ENCODE results near the gene SVEP1. TPM values are rescaled to one million over a fixed set of nuclear protein-coding genes. Genes with fewer than 3 reads are reported as not detected.
"Not testable (repeated sequence)": the region's sequence is repeated elsewhere in the genome, so short reads cannot be mapped to it uniquely, and the experiment has no call there.

Gene SVEP1
- total RNA-seq, 1 donor from 2014 or later = 0.56 TPM

DNA sequence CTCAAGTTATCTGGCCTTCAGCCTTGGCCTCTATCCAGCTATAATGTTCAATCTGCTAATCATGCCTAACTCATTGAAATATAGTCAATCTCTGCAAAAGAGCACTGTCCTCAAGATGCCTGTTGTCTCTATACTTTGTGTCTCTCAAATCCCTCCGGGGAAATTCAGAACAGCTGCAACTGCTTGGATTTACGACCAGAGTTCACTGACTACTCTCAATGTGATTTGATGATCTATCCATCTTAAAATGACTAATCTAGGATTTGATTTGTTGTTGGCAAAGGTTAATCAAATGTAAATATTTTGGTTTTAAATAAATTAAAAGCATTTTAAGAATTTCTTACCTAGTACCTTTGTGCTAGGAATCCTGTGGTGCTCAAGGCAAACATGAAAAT, 40.9 kb downstream of the SVEP1 start:
- H3K4me2 ChIP-seq = no peak overlapping the region
- H3K4me1 Mint-ChIP-seq = no peaks in the 10 kb centered on the region
- H3K4me3 ChIP-seq = no peak overlapping the region

DNA sequence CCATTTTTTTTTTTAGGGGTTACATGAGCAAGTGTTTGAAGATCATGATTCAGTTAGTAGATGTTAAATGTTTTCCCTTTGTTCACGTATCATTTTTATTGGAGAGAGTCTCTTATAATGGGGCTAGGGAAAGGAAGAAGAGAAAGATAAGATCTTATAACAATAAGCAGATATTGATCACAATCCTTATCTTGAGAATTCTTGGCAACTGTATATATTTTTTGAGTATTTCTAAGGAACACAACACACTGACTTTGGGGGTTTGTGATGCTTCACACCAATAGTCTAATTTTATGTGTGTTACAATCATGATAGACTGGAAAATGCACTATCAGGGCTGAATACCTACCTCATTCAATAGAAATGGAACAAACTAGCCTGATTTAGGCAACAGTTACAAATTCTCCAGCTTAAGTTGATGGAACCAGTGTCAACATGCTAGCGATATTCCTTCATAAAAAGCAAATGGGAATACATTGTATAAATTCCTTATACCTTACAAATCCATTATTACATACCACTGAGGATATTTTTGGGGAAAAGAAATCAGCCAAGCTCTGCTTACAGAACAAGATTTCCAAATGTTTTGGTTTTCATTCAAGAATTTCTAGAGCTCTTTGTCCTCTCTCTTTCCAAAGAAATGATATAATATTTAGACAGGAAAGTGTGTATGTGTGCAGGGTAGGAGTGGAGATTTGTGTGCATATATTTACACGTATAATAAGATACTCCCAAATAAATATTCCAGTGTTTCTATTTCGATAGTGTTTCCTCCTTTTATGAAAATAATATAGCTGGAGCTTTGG, 41.5 kb downstream of the SVEP1 start:
- Mint-ChIP-seq H3K27ac (no peak overlapping the region), H3K9me3 (peaks cover 3% of the 10 kb centered on the region), H3K4me1 (no peaks in the 10 kb centered on the region), H3K4me3 (no peak overlapping the region), H3K27me3 (ENCODE audit: insufficient read depth, low read depth) (no peaks in the 10 kb centered on the region), H3K36me3 (no peaks in the 10 kb centered on the region)
- Histone ChIP-seq H3K79me2 (ENCODE audit: low read depth) (no peaks in the 10 kb centered on the region), H3K36me3 (no peaks in the 10 kb centered on the region), H3K4me3 (no peak overlapping the region), H3K4me2 (no peak overlapping the region), H3K9me3 (ENCODE audit: low read depth) (no peaks in the 10 kb centered on the region), H4K20me1 (ENCODE audit: low read depth) (no peaks in the 10 kb centered on the region), H3K4me1 (no peaks in the 10 kb centered on the region), H3K27ac (no peak overlapping the region), H3F3A (ENCODE audit: low read depth) (no peaks in the 10 kb centered on the region), H3K27me3 (no peaks in the 10 kb centered on the region), H3K9ac (no peak overlapping the region), H2AFZ (replicated peaks) (no peak overlapping the region)
- TF ChIP-seq, protein P1, sequence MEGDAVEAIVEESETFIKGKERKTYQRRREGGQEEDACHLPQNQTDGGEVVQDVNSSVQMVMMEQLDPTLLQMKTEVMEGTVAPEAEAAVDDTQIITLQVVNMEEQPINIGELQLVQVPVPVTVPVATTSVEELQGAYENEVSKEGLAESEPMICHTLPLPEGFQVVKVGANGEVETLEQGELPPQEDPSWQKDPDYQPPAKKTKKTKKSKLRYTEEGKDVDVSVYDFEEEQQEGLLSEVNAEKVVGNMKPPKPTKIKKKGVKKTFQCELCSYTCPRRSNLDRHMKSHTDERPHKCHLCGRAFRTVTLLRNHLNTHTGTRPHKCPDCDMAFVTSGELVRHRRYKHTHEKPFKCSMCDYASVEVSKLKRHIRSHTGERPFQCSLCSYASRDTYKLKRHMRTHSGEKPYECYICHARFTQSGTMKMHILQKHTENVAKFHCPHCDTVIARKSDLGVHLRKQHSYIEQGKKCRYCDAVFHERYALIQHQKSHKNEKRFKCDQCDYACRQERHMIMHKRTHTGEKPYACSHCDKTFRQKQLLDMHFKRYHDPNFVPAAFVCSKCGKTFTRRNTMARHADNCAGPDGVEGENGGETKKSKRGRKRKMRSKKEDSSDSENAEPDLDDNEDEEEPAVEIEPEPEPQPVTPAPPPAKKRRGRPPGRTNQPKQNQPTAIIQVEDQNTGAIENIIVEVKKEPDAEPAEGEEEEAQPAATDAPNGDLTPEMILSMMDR (IDR thresholded peaks at IDR 0.05) = no peak
- no peak for TF ChIP-seq EZH2 (IDR thresholded peaks at IDR 0.05)
- no peak for TF ChIP-seq EZH2phosphoT487 (IDR thresholded peaks at IDR 0.05)
- no peak for DNase-seq (ENCODE audit: low spot score)

More for the DNA sequence above, 40.9 kb downstream of the SVEP1 start:
- Mint-ChIP-seq H3K36me3 (no peaks in the 10 kb centered on the region), H3K27me3 (ENCODE audit: insufficient read depth, low read depth) (no peaks in the 10 kb centered on the region), H3K4me3 (no peak overlapping the region), H3K27ac (no peak overlapping the region), H3K9me3 (peaks cover 3% of the 10 kb centered on the region)
- H2AFZ ChIP-seq (replicated peaks) = no peak overlapping the region
- H3K79me2 ChIP-seq (ENCODE audit: low read depth) = no peaks in the 10 kb centered on the region
- no peaks in the 10 kb centered on the region for H3K27me3 ChIP-seq
- peaks cover 3% of the 10 kb centered on the region for H3K4me1 ChIP-seq
- no peak overlapping the region for H3K27ac ChIP-seq
- H3F3A ChIP-seq (ENCODE audit: low read depth) = no peaks in the 10 kb centered on the region
- TF ChIP-seq EZH2 (IDR thresholded peaks at IDR 0.05) (no peak), EZH2phosphoT487 (IDR thresholded peaks at IDR 0.05) (no peak)
- TF ChIP-seq, protein P1 (IDR thresholded peaks at IDR 0.05) = no peak
- H4K20me1 ChIP-seq (ENCODE audit: low read depth) = no peaks in the 10 kb centered on the region
- DNase-seq (ENCODE audit: low spot score) = no peak
- no peaks in the 10 kb centered on the region for H3K36me3 ChIP-seq
- no peaks in the 10 kb centered on the region for H3K9me3 ChIP-seq (ENCODE audit: low read depth)
- no peak overlapping the region for H3K9ac ChIP-seq

DNA sequence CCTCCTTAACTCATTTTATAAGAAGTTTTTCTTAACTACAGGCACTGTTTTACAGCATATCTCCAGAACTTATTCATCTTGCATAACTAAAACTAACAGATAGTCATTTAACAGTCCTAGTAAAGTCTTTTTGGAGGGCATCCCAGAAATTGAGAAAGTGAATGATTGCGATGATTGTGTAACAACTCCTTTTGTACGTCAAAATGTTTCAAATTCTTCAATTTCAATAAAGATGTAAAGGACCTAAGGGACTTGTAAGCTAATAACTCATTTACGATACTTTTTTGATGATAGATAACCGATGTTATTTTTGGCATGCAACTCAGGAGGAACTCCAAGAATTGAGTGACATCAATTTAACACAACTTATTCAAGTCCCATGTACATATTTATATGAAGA, 42.7 kb downstream of the SVEP1 start:
- Histone ChIP-seq H3K9me3 (ENCODE audit: low read depth) (no peaks in the 10 kb centered on the region), H3K4me2 (no peak overlapping the region), H3K27me3 (no peaks in the 10 kb centered on the region), H3K36me3 (no peaks in the 10 kb centered on the region), H2AFZ (replicated peaks) (no peak overlapping the region), H3K27ac (no peak overlapping the region), H3K9ac (no peak overlapping the region), H4K20me1 (ENCODE audit: low read depth) (no peaks in the 10 kb centered on the region), H3K4me3 (no peak overlapping the region), H3F3A (ENCODE audit: low read depth) (no peaks in the 10 kb centered on the region), H3K79me2 (ENCODE audit: low read depth) (no peaks in the 10 kb centered on the region), H3K4me1 (no peaks in the 10 kb centered on the region)
- H3K27ac Mint-ChIP-seq = no peak overlapping the region
- no peak for TF ChIP-seq EZH2 (IDR thresholded peaks at IDR 0.05)
- TF ChIP-seq, protein P1 (IDR thresholded peaks at IDR 0.05) = no peak
- TF ChIP-seq EZH2phosphoT487 (IDR thresholded peaks at IDR 0.05) = no peak
- no peaks in the 10 kb centered on the region for H3K36me3 Mint-ChIP-seq
- H3K9me3 Mint-ChIP-seq = peaks cover 3% of the 10 kb centered on the region
- H3K27me3 Mint-ChIP-seq (ENCODE audit: insufficient read depth, low read depth) = no peaks in the 10 kb centered on the region
- no peak overlapping the region for H3K4me3 Mint-ChIP-seq
- H3K4me1 Mint-ChIP-seq = no peaks in the 10 kb centered on the region
- DNase-seq (ENCODE audit: low spot score) = no peak

DNA sequence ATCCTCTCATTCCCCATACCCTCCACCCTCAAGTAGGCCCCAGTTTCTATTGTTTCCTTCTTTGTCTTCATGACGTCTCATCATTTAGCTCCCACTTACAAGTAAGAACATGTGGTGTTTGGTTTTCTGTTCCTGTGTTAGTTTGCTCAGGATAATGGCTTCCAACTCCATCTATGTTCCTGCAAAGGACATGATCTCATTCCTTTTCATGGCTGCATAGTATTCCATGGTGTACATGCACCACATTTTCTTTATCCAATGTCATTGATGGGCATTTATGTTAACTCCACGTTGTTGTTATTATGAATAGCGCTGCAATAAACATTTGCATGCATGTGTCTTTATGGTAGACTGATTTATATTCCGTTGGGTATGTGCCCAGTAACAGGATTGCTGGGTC, 45.4 kb downstream of the SVEP1 start:
- H3K4me1 Mint-ChIP-seq, H3K36me3 ChIP-seq, H3K27ac Mint-ChIP-seq: not testable (repeated sequence)

More for the DNA sequence above, 45.4 kb downstream of the SVEP1 start:
- not testable (repeated sequence) for DNase-seq (ENCODE audit: low spot score); H3K36me3 Mint-ChIP-seq; H3K4me1 ChIP-seq; H2AFZ ChIP-seq (replicated peaks); H3K4me2 ChIP-seq; H3K79me2 ChIP-seq (ENCODE audit: low read depth); H3K4me3 ChIP-seq; H3F3A ChIP-seq (ENCODE audit: low read depth); H3K4me3 Mint-ChIP-seq; H3K27me3 Mint-ChIP-seq (ENCODE audit: insufficient read depth, low read depth); H3K9me3 ChIP-seq (ENCODE audit: low read depth); H3K27me3 ChIP-seq; H3K9ac ChIP-seq; H4K20me1 ChIP-seq (ENCODE audit: low read depth); H3K27ac ChIP-seq; H3K9me3 Mint-ChIP-seq

All from neural progenitor cell (in vitro differentiated cells).